HG03354 (cell line): Measurements from ENCODE around the gene STK38L.

ENCODE experiments used
- ATAC-seq: cut with Tn5 transposase; IDR thresholded peaks from one replicate; pipeline ENCODE4 v1.9.1; 2021; ENCODE audit warnings: mild to moderate bottlenecking; ENCODE audit not compliant: unreplicated experiment, poor library complexity, severe bottlenecking

Gene STK38L

DNA sequence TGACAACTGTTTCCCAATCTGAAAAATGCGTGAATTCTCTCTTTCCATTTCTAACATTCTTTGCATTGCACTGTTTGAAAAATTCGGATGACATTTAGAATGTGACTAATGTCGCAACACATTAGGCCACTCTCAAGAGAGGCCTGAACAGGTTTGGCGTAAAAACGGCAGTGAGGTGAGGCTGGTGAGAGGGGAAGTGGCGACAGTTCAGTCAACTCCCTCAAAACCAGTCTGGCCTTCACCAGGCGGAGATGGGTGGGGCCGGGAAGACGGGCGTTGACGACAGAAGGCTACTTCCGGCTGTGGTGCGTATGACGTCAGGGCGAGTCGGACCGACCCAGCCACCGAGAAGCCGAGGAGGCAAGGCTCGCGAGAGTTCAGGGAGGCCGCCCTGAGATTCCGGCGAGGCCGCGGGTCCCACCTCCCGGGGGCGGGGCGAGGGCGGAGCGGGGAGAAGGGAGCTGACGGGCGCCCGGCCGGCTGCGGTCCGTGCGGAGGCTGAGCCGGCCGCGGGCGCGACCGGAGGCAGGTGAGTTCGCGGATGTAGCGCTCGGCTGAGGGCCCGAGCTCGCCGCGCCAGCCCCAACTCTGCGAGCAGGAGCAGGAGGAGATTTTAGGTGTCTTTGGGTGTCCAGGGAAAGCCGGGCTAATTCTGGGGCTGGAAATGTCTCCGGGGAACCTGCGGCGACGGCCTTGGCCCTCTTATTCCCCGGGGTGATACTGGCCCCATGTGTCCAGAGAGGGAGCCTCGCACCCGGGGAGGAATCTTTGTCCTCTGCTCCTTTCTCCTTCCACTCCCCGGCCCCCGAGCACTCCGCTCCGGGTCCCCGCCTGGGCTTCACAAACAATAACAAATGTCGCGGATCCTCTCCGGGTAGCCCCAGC lies at the start of gene STK38L:
STK38L (plus strand) TSS at position 483 of the 885 bp plus-strand sequence. CDS start 53,435 bp downstream, outside the sequence.
- ATAC-seq, result peak; percentile 95

DNA sequence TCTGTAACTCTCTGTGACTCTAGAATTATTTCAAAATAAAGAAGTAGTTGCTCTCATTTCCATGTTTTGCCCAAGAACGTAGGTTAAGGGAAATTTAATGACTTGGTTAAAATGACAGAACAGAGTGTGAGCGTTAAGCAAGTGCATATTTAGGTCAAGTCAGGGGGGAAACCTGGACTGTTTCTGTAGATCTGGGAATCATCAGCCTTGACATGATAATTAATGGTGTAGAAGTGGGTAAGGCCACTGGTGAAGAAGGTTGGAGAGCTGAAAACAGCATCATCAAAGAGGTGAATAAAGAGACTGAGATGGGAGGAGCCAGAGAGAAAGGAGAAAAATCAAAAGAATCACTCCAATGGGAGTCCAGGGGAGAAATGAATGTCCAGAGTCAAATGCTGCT lies 49.4 kb upstream of the STK38L start:
- ATAC-seq, result no peak

DNA sequence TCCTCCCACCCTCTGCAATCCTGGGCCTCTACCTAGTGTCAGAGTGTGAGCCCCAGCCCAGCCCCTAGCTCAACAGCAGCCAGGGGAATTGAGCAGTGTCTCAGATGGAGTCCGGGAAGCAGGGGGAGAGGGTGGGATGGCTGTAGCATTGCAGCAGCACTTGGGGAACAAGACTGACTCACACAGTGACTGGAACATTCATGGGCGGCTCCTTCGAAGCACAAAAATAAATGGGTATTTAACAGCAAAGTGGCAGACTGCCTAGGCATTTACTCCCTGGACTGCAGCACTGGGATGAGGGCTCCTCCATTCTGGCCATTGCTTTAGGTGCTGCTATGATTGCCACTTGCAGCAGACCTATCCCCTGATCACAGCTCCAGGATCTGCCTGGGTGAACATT lies 46.0 kb upstream of the STK38L start:
- ATAC-seq, result no peak

DNA sequence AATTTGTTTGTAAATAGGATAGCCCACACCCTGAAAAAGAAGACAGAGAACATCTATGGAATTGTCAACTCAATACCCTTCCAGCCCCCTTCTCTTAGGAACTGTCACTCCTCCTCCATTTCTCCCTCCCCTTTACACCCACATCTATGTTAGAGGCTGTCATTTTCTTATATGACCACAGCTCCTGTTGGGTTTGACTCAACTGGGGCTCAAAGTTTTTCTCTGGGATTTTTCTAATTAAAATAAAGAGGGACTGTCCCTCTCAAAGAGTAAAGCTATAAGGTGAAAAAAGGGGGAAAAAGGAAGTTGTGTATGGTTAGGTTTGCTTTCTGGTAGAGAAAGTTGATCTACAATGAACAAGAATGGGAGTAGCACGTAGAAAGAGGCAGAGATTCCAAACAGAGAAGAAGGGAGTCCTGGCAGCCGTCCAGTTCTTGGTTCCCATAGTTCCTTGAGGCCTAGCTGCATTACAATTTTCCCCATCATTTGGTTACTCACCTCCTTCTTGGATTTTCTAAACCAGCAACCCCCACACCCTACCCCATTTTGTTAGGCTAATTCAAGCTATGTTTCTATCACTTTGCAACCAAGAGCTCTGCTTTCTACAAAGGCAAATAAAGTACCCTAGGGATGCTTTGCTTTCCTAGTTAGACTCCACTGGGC lies 44.3 kb upstream of the STK38L start:
- ATAC-seq, result no peak

GRCh38 chr12:27201169-27201568 lies 42.9 kb upstream of the STK38L start:
- ATAC-seq, result no peak

DNA sequence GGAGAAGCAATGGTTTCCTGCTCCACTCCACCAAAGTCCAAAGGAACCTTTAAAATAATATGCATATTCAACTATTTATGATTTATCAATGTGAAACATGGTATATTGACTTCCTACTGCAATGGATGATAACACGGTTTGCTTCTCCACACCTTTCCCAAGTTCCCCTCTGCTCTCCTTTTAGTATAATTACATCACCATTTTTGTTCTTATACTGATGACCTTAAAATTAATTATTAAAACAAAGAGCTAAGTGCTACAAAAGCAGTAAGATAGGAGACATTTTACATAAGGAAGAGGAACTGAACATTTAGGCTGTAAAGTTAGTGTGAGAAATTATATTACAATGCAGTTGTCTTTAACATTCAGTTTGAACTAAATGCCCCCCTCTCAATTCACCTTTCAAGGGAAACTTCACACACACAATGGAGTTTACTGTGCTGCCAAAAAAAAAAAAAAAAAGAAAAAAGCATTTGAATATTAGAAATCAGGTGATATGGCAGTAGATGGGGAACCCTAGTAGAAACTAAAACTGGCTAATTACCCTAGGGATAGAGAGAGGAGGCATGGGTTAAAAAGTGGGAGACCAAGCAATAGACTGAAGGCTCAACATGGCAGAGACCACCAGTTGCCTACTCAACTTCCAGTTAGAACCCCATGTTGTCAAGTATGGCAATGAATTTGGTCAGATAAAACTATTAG lies 37.1 kb upstream of the STK38L start:
- no peak for ATAC-seq

- peak; percentile 84 for ATAC-seq
Measured at GRCh38 chr12:27207615-27208413, 36.3 kb upstream of the STK38L start.

- peak; percentile 35 for ATAC-seq
Measured at GRCh38 chr12:27208414-27208750, 35.7 kb upstream of the STK38L start.

- ATAC-seq, result no peak
Measured at GRCh38 chr12:27209257-27209910, 34.7 kb upstream of the STK38L start.

GRCh38 chr12:27210187-27210586 lies 33.9 kb upstream of the STK38L start:
- ATAC-seq, result no peak

DNA sequence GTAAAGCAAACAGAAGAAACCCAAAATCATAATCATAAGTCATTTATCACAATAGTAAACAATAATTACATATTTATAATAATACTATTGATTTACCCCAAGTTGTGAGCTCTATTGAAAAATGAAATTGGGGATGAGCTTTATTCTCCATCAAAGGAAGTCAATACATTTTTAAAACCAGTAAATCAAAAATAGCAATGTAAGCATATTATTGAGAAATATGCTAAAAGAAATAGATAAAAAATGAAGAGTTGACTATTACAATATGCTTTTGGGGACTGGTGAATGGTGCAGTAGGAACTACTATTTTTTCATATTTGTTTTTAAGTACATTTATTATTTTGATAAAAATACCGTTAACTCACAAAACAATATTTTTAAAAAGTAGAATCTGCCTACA lies 31.2 kb upstream of the STK38L start:
- no peak for ATAC-seq

DNA sequence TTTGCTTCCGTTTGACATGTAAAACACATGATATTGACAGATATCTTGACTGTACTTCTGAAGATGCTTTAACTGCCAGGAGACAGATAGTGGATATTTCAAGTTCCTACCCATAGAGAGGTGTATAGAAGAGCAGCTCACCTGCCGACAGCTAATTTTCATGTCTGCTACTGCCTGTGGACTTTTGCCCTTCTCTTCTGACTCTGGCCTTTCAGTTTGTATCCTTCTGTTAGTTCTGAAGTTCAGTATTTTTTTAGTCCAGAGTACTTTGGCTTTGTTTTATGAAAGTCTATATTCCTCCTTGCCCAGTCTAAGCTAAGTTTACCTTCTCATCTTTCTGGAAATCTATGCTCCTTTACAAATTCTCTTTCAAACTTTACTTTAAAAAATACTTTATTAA lies 30.8 kb upstream of the STK38L start:
- ATAC-seq, result no peak

DNA sequence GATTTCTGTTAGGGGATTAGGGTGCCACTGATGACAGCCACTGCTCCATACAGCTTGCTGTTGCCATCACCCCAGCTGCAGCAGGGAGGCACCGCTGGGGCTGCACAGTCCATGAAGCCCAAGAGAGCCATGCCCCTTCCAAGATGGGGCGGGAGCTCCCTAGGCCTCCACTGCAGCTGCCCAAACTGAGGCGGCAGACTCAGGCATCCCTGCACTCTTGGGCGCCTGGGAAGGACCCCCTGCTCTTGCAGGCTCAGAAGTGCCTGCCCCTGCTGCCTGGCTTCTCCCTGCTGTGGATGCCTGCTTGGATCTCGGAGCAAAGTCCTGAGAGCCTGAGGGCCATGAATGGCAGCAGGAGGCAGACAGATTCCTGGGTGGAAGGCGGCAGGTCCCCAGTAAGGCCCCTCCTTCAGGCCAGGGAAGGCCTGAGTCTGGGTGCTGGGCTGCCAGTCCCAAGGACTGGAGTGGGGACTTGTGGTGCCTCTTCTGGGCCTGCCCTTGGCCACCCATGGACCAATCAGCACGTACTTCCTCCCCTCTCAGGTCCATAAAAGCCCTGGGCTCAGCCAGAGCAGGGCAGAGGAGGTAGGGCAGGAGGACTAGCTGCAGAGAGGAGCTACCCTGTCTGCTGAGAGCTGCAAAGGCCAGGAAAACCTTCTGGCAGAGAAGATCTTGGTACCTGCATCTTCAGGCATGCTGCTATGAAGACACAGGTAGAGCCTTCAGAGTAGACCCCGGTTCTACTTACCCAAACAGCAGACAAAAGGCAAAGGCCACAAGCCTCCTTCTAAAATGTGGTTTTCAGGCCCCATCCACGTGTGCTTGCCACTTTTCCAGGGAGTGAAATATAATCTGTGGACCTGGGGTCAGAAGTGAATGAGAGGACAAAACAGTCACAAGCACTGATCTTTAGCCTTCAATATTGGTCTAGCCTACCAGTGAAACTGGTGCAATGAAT lies 30.0 kb upstream of the STK38L start:
- no peak for ATAC-seq

- no peak for ATAC-seq
Measured at GRCh38 chr12:27217590-27217989, 26.5 kb upstream of the STK38L start.

DNA sequence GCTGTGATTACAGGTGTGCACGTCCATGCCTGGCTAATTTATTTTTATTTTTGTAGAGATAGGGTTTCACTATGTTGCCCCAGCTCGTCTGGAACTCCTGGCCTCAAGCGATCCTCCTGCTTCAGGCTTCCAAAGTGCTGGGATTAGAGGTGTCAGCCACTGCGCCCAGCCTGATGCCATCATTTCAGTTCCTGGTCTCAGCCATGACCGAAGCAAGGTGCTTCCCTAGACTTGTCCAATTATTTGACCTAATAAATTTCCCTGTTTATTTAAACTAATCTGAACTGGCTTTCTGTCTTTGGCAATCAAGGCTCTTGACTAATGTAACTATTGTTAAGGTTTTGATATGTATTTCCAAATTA lies 24.4 kb upstream of the STK38L start:
- ATAC-seq, result no peak

DNA sequence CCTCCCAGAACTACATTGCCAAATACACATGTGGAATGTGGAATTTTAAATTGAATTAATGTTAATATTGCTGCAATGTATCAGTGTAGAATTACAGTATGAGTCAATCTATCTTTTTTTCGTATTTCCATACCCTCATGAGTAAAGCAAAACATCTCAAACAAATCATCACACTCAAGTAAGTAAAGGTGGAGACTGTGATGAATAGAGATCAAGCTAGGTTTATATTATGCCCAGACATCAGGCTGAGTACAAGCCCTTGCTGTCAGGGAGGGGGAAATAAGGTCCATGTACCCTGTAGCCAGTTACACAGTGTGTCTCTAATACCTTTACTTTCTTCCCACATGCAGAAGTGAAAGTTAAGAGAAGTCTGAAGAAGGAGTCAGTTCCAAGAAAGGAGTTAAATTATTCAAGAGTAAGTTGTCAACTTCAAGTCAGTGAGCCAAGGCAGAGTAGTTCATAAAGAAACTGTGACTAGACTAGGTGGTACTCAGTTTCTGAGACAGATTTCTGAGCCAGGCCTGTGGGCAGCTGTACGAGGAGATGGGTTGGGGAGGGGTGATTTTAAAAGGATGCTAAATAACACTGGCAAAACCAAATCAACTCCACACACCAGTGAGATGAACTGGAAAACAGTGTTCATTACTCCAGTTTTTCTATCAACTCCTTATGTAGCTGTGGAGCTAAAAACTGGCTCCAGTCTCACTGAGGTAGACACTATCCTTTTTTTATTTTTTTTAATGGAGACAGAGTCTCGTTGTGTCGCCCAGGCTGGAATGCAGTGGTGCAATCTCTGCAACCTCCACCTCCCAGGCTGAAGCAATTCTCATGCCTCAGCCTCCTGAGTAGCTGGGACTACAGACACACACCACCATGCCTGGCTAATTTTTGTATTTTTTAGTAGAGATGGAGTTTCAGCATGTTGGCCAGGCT lies 23.8 kb upstream of the STK38L start:
- peak; percentile 68 for ATAC-seq

GRCh38 chr12:27220988-27221345 lies 23.1 kb upstream of the STK38L start:
- ATAC-seq, result no peak
